Limb (tissue), 2 donors: ENCODE results near the gene FAM124A.

Source experiments
- DNase-seq, 2 donors: peaks; one replicate each; pipeline ENCODE4 v3.0.0-alpha.2; 2016; ENCODE audit errors: extremely low spot score in 2 of 2

FAM124A gene

GRCh38 chr13:51305271-51305967, 83.2 kb downstream of the FAM124A start:
- DNase-seq: no peak

- DNase-seq: no peak
Measured at GRCh38 chr13:51308781-51309180, 86.6 kb downstream of the FAM124A start.

GRCh38 chr13:51311231-51311630, 89.0 kb downstream of the FAM124A start:
- no peak for DNase-seq

GRCh38 chr13:51311957-51312520, 89.8 kb downstream of the FAM124A start:
- DNase-seq: no peak

GRCh38 chr13:51313619-51314018, 91.4 kb downstream of the FAM124A start:
- DNase-seq: no peak

- no peak for DNase-seq
Measured at GRCh38 chr13:51317262-51317661, 95.1 kb downstream of the FAM124A start.

- no peak for DNase-seq
Measured at GRCh38 chr13:51318015-51318414, 95.8 kb downstream of the FAM124A start.

GRCh38 chr13:51318876-51319275, 96.7 kb downstream of the FAM124A start:
- DNase-seq: no peak

- DNase-seq: no peak
Measured at GRCh38 chr13:51321836-51322235, 99.6 kb downstream of the FAM124A start.

GRCh38 chr13:51322826-51323225, 100.6 kb downstream of the FAM124A start:
- DNase-seq: no peak

- no peak for DNase-seq
Measured at GRCh38 chr13:51323824-51324511, 101.8 kb downstream of the FAM124A start.

- DNase-seq: no peak
Measured at GRCh38 chr13:51324714-51325420, 102.7 kb downstream of the FAM124A start.

GRCh38 chr13:51325837-51326236, 103.6 kb downstream of the FAM124A start:
- no peak for DNase-seq

- DNase-seq: no peak
Measured at GRCh38 chr13:51326777-51327176, 104.6 kb downstream of the FAM124A start.

- no peak for DNase-seq
Measured at GRCh38 chr13:51327961-51328360, 105.8 kb downstream of the FAM124A start.

- no peak for DNase-seq
Measured at GRCh38 chr13:51328488-51328887, 106.3 kb downstream of the FAM124A start.

- DNase-seq: no peak
Measured at GRCh38 chr13:51329606-51330005, 107.4 kb downstream of the FAM124A start.

- DNase-seq: no peak
Measured at GRCh38 chr13:51330791-51331190, 108.6 kb downstream of the FAM124A start.

GRCh38 chr13:51331354-51331861, 109.2 kb downstream of the FAM124A start:
- no peak for DNase-seq

- no peak for DNase-seq
Measured at GRCh38 chr13:51332566-51333361, 110.6 kb downstream of the FAM124A start.

GRCh38 chr13:51333421-51333820, 111.2 kb downstream of the FAM124A start:
- DNase-seq: no peak
